CD4-positive, alpha-beta T cell treated with Interleukin-2 at 100 ng/mL for 4 hours (primary cell): ENCODE measurements around the gene TMOD3.

Experiments used
- DNase-seq: peaks from one replicate; pipeline ENCODE4 v3.0.0-alpha.2; 2020; ENCODE audit warnings: low spot score

The TMOD3 gene

DNA sequence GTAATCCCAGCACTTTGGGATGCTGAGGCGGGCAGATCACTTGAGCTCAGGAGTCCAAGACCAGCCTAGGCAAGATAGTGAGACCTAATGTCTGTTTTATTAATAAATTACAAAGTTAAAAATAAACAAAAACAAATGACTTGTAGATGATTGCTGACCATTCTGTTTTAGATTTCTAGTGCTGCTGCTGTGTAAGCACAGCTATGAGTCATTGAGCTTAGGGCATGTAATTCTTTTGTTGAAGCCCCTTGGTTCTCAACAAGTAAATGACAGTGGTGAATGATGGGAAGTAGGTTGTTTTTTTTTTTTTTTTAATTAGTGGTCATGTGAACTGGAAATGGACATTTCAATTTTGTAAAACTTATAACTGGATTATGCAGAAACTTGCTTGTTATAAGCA is 78.9 kb downstream of the TMOD3 start:
- DNase-seq: no peak

DNA sequence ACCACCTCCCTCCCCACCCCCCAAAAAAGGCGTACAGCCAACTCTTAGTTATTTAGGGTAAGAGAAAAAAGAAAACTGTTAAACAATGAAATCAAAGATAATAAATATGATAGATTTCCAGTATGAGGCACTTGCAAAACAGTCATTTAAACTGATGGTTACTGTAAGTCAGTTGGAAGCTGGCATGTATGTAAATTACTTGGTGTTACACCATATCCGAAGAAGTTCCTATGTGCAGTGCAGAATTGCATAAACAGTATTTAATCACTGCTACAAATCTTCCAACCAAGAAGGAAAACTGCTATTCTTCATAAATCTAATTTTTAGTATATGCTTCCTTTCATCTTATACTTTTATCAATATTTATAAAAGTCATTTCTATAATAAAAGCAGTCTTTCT is 80.1 kb downstream of the TMOD3 start:
- DNase-seq: no peak

DNA sequence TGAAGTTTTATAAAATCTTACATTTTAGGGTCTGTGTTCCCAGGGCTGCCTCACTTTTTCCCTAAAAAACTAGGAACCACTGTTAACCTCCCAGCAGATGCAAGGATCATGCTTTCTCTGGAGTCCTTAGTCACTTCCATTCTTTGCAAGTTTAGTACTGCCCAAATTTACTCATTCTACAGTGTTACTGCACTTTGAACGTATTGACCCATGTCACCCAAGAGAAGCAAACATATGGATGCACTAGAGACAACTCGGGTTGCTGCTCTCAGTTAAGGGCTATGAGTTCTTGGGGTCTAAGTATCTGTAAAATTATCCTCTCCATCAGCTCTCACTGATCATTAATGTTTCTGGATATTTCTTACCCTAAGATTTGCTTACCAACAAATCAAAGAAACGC is 83.1 kb downstream of the TMOD3 start:
- no peak for DNase-seq

GRCh38 chr15:51917493-51917892 is 88.0 kb downstream of the TMOD3 start:
- DNase-seq: no peak

GRCh38 chr15:51924156-51925068 is 95.0 kb downstream of the TMOD3 start:
- DNase-seq: no peak

GRCh38 chr15:51926809-51927208 is 97.4 kb downstream of the TMOD3 start:
- no peak for DNase-seq

- DNase-seq: no peak
These were observed 101.6 kb downstream of the TMOD3 start for GRCh38 chr15:51931016-51931415.

DNA sequence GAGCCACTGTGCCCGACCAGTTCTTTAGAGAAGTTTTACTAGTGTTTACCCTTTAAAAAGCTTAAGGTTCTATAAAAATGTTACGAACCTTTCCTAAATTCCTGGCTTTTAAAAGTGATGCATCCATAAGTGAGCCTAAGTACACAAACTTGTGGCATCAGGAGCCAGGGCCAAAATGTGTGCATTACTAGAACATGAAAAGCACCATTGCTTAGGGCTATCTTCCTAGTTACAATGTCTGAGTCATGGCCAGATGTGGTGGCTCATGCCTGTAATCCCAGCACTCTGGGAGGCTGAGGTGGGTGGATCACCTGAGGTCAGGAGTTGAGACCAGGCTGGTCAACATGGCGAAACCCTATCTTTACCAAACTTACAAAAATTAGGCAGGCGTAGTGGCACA is 102.2 kb downstream of the TMOD3 start:
- DNase-seq: no peak

- DNase-seq: no peak
These were observed 102.7 kb downstream of the TMOD3 start for GRCh38 chr15:51932161-51932560.

GRCh38 chr15:51935466-51936104 is 106.1 kb downstream of the TMOD3 start:
- no peak for DNase-seq

- DNase-seq: no peak
These were observed 106.6 kb downstream of the TMOD3 start for GRCh38 chr15:51936105-51936478.

GRCh38 chr15:51938286-51938685 is 108.8 kb downstream of the TMOD3 start:
- no peak for DNase-seq

DNA sequence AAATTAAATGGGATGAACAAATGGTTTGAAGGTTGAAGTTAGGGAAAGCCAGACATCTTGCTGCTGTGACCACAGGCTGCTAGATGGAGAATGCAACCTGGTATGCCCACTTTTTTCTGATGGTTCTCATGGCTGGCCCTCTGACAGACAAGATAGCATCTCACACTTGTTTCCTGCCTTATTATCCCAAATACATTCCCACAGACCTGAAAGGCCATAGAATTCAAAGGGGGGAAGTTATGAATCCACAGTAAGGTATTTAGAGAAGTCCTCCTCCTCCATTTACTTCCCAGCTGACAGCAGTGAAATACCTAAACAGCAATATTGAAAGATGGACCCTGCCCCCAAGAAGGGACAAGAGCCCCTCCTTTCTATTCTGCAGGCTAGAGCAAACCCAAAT is 109.8 kb downstream of the TMOD3 start:
- DNase-seq: no peak

- DNase-seq: no peak
These were observed 117.7 kb downstream of the TMOD3 start for GRCh38 chr15:51947124-51947523.

- DNase-seq: no peak
These were observed 123.4 kb downstream of the TMOD3 start for GRCh38 chr15:51952805-51953204.

DNA sequence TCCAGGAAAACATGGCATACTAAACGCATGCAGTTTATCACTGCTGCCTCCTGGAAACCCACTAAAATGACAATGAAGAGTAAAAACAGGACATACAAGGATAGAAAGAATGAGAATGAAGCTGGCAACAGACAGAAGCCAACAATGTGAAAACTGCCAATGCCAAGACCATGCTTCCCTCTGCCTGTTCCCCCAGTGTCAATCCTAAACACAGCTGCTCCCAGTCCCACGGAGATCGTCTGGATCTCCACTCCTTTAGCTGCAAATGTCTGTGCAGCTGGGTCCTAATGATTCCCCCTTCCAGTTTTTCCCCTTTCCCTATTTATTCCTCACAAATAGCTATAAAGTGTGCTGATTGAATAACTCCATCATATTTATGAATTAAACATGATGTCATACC is 126.1 kb downstream of the TMOD3 start:
- no peak for DNase-seq
